HL-60 (cell line): ENCODE measurements around the gene TSEN2.

Experiments
- GABPA ChIP-seq: IDR thresholded peaks from 2 replicates; pipeline ENCODE4 v1.6.1; 2012; ENCODE audit warnings: low read depth
- POLR2AphosphoS5 ChIP-seq: IDR thresholded peaks from 2 replicates; pipeline ENCODE4 v1.6.1; 2012; ENCODE audit warnings: low read depth
- TF ChIP-seq, protein P1 (sequence below): IDR thresholded peaks from one replicate; pipeline ENCODE4 v1.5.1; 2011; ENCODE audit warnings: low read length, control low read depth, inconsistent platforms; ENCODE audit not compliant: insufficient read depth
- TF ChIP-seq, protein P2 (sequence below): IDR thresholded peaks from 2 replicates; pipeline ENCODE4 v1.6.1; 2012; ENCODE audit warnings: low read depth; ENCODE audit not compliant: insufficient replicate concordance

DNA sequence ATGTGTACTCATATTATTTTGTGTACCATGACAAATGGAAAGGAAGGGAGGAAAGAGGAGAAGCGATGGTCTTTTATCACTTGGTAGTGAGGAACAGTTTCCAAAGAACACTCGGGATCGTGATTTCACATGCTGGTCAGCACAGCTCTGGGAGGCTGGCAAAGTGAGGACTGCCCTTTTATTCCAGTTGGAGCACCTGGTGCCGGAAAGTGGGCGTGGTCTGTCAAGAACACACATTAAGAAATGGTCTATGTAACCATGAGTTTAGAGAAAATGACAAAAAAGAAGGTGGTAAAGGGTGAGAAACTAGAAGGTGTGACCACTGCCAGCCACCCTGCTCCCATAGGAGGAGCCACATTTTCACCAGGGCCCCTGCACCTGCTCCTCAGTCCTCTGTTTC lies 7.0 kb upstream of the TSEN2 start:
- TF ChIP-seq, protein P1, sequence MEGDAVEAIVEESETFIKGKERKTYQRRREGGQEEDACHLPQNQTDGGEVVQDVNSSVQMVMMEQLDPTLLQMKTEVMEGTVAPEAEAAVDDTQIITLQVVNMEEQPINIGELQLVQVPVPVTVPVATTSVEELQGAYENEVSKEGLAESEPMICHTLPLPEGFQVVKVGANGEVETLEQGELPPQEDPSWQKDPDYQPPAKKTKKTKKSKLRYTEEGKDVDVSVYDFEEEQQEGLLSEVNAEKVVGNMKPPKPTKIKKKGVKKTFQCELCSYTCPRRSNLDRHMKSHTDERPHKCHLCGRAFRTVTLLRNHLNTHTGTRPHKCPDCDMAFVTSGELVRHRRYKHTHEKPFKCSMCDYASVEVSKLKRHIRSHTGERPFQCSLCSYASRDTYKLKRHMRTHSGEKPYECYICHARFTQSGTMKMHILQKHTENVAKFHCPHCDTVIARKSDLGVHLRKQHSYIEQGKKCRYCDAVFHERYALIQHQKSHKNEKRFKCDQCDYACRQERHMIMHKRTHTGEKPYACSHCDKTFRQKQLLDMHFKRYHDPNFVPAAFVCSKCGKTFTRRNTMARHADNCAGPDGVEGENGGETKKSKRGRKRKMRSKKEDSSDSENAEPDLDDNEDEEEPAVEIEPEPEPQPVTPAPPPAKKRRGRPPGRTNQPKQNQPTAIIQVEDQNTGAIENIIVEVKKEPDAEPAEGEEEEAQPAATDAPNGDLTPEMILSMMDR: no peak
- TF ChIP-seq POLR2AphosphoS5 (no peak), GABPA (no peak)
- TF ChIP-seq, protein P2, sequence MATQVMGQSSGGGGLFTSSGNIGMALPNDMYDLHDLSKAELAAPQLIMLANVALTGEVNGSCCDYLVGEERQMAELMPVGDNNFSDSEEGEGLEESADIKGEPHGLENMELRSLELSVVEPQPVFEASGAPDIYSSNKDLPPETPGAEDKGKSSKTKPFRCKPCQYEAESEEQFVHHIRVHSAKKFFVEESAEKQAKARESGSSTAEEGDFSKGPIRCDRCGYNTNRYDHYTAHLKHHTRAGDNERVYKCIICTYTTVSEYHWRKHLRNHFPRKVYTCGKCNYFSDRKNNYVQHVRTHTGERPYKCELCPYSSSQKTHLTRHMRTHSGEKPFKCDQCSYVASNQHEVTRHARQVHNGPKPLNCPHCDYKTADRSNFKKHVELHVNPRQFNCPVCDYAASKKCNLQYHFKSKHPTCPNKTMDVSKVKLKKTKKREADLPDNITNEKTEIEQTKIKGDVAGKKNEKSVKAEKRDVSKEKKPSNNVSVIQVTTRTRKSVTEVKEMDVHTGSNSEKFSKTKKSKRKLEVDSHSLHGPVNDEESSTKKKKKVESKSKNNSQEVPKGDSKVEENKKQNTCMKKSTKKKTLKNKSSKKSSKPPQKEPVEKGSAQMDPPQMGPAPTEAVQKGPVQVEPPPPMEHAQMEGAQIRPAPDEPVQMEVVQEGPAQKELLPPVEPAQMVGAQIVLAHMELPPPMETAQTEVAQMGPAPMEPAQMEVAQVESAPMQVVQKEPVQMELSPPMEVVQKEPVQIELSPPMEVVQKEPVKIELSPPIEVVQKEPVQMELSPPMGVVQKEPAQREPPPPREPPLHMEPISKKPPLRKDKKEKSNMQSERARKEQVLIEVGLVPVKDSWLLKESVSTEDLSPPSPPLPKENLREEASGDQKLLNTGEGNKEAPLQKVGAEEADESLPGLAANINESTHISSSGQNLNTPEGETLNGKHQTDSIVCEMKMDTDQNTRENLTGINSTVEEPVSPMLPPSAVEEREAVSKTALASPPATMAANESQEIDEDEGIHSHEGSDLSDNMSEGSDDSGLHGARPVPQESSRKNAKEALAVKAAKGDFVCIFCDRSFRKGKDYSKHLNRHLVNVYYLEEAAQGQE: no peak
